ENCODE results near the gene TMEM11.

- TF ChIP-seq, protein P1, sequence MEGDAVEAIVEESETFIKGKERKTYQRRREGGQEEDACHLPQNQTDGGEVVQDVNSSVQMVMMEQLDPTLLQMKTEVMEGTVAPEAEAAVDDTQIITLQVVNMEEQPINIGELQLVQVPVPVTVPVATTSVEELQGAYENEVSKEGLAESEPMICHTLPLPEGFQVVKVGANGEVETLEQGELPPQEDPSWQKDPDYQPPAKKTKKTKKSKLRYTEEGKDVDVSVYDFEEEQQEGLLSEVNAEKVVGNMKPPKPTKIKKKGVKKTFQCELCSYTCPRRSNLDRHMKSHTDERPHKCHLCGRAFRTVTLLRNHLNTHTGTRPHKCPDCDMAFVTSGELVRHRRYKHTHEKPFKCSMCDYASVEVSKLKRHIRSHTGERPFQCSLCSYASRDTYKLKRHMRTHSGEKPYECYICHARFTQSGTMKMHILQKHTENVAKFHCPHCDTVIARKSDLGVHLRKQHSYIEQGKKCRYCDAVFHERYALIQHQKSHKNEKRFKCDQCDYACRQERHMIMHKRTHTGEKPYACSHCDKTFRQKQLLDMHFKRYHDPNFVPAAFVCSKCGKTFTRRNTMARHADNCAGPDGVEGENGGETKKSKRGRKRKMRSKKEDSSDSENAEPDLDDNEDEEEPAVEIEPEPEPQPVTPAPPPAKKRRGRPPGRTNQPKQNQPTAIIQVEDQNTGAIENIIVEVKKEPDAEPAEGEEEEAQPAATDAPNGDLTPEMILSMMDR (conservative IDR thresholded peaks at IDR 0.05 in 1 of 2, IDR thresholded peaks at IDR 0.05 in 1 of 2; ENCODE audit: extremely low read depth in 1 of 2, insufficient read depth in 1 of 2, low read depth in 1 of 2, low read length in 2 of 2), result no peak
- no peak for TF ChIP-seq EZH2 (IDR thresholded peaks at IDR 0.05; ENCODE audit: borderline replicate concordance, low read length)
These were observed 2.0 kb upstream of the TMEM11 start for GRCh38 chr17:21215935-21216334.
